Measurements from ENCODE around the gene TMEM175.
"Not testable (repeated sequence)": the region's sequence is repeated elsewhere in the genome, so short reads cannot be mapped to it uniquely, and the experiment has no call there.

The TMEM175 gene

DNA sequence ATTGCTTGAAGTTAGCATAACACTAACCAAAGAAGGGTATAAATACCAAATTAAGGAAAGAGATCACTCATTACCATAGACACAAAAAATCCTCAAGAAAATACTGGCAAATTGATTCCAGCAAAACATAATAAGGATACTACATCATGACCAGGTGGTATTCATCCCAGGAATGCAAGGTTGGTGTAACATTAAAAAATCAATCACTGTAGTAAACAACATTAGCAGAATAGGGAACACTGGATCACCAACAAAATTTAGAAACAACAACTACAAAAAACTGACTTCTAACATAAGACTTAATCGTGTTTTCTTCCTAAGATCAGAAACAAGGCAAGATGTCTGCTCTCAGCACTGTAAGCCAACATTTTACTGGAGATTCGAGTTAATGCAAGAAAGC lies 14.3 kb upstream of the TMEM175 start:
- DNase-seq (ENCODE audit: low spot score), result no peak

- not testable (repeated sequence) for DNase-seq (ENCODE audit: low spot score)
Measured at GRCh38 chr4:918591-918990, 13.7 kb upstream of the TMEM175 start.

DNA sequence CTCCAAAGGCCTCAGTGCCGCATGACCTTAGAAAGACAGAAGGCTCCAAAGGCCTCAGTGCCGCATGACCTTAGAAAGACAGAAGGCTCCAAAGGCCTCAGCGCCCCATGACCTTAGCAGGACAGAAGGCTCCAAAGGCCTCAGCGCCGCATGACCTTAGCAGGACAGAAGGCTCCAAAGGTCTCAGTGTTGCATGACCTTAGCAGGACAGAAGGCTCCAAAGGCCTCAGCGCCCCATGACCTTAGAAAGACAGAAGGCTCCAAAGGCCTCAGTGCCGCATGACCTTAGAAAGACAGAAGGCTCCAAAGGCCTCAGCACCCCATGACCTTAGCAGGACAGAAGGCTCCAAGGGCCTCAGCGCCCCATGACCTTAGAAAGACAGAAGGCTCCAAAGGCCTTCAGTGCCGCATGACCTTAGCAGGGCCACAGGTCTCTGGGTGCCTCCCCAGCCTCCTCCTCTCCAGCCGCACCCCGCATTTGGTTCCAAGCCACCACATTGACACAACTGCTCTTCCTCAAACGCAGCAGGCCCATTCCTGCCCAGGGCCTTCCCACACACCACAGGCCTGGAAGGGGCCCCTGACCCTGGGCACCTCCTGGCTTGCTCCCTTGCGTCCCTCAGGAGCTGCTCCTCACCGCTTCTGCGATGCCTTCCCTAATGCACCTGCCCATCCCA lies 13.1 kb upstream of the TMEM175 start:
- DNase-seq (ENCODE audit: low spot score), result not testable (repeated sequence)

- DNase-seq (ENCODE audit: low spot score), result no peak
Measured at GRCh38 chr4:921830-922331, 10.4 kb upstream of the TMEM175 start.

DNA sequence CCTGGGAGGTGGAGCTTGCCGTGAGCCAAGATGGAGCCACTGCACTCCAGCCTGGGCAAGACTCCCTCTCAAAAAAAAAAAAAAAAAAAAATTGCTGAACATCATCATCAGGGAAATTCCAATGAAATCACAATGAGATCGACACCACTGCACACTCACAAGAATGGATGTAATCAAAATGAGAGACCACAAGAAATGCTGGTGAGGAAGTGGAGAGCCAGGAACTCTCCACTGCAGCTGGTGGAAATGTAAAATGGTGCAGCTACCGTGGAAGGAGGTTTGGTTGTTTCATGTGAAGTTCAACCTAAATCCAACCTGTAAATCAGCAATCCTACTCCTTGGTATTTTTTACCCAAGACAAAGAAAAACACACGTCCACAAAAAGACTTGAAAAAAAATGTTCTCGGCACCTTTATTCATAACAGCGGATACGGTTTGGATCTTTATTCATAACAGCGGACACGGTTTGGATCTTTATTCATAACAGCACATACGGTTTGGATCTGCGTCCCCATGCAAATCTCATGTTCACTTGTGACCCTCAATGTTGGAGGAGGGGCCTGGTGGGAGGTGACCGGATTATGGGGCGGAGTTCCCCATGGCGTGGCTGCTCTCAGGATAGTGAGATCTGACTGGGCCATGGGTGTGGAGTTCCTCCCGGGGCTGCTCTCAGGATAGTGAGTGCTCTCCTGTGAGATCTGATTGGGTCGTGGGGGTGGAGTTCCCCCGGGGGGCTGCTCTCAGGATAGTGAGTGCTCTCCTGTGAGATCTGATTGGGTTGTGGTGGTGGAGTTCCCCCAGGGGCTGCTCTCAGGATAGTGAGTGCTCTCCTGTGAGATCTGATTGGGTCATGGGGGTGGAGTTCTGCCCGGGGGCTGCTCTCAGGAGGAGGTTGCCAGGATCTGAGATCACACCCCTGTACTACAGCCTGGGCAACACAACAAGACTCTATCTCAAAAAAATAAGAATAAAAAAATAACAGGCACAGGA lies 7.9 kb upstream of the TMEM175 start:
- peak; percentile 78 for DNase-seq (ENCODE audit: low spot score)

- DNase-seq (ENCODE audit: low spot score), result no peak
Measured at GRCh38 chr4:925171-925570, 7.1 kb upstream of the TMEM175 start.

DNA sequence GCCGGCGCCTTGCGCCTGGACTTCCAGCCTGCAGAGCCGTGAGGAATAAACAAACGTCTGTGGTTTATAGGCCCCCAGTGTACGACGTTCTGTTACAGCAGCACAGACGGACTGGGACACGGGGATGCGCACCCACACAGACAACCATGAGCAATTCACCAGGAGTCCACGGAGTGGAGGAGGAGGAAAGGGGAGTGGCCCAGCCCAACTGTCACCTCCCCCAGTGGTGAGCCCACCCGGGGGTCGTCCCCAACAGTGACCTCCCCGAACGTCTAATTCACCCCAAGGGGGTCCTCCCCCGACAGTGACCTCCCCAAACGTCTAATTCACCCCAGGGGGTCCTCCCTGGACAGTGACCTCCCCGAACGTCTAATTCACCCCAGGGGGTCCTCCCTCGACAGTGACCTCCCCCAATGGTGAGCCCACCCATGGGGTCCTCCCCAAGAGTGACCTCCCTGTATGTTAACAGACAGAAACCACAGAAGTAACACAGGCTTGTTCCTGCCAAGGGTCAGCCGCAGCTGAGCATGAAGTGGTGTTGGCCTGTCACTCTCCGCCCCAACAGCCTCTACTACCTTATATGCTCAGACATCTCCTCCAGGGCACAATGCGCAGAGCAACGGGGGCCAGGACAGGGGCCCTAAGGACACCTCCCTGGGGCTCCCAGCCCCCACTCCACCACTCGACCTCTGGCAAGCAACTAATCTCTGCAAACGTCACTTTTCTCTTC lies 6.3 kb upstream of the TMEM175 start:
- DNase-seq (ENCODE audit: low spot score), result no peak

DNA sequence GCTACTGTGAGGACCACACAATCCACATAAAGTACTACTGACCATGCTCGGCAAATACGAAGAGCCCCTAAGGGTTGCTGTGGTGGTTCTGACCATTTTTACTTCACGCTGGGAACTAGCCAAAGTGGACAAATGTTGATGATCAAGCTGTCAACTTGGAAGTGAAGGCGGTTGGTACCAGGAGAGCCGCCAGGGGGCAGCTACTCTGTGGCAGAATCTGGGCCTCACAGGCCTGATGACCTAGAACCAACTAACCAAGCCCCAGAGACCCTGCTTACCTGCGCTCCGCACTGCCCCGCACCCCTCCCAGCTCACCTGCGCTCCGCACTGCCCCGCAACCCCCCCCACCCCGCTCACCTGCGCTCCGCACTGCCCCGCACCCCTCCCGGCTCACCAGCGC lies 5.7 kb upstream of the TMEM175 start:
- no peak for DNase-seq (ENCODE audit: low spot score)

DNA sequence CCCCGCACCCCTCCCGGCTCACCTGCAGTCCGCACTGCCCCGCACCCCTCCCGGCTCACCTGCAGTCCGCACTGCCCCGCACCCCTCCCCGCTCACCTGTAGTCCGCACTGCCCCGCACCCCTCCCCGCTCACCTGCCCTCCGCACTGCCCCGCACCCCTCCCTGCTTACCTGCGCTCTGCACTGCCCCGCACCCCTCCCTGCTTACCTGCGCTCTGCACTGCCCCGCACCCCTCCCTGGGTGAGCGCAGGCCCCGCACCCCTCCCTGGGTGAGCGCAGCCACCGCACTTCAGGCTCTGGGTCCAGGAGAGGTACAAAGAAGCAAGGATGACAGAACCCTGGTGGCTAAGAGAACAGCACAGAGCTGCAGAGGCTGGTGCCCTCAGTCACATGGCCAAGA lies 4.7 kb upstream of the TMEM175 start:
- DNase-seq (ENCODE audit: low spot score), result not testable (repeated sequence)

- DNase-seq (ENCODE audit: low spot score), result no peak
Measured at GRCh38 chr4:929096-929765, 3.0 kb upstream of the TMEM175 start.

- DNase-seq (ENCODE audit: low spot score), result peak; percentile 6
Measured at GRCh38 chr4:930028-930551, 2.2 kb upstream of the TMEM175 start.

GRCh38 chr4:930827-931193 lies 1.4 kb upstream of the TMEM175 start:
- no peak for DNase-seq (ENCODE audit: low spot score)

GRCh38 chr4:931194-931959 lies 883 bp upstream of the TMEM175 start:
- peak; percentile 70 for DNase-seq (ENCODE audit: low spot score)

DNA sequence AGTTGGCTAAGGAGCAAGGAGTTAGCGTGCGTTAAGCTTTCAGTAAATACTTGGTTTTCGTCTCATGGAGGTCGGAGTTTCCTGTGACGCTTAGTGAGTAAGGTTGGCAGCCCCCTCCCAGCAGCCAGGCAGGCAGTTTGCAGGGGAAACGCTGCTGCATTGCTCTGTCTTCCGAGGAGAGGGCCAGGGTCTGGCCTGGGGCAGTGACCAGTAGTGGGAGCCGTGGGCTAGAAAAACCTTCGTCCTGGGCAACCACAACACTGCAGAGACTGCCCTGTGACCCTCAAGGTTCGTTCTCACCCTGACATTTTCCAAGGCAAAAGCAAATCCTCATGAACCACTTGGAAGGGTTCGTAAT lies 432 bp downstream of the TMEM175 start:
- DNase-seq (ENCODE audit: low spot score), result no peak

- DNase-seq (ENCODE audit: low spot score), result not testable (repeated sequence)
Measured at GRCh38 chr4:939508-939907, 7.2 kb downstream of the TMEM175 start.

GRCh38 chr4:945274-946102 lies 13.2 kb downstream of the TMEM175 start:
- no peak for DNase-seq (ENCODE audit: low spot score)

GRCh38 chr4:946103-946450 lies 13.8 kb downstream of the TMEM175 start:
- no peak for DNase-seq (ENCODE audit: low spot score)

DNA sequence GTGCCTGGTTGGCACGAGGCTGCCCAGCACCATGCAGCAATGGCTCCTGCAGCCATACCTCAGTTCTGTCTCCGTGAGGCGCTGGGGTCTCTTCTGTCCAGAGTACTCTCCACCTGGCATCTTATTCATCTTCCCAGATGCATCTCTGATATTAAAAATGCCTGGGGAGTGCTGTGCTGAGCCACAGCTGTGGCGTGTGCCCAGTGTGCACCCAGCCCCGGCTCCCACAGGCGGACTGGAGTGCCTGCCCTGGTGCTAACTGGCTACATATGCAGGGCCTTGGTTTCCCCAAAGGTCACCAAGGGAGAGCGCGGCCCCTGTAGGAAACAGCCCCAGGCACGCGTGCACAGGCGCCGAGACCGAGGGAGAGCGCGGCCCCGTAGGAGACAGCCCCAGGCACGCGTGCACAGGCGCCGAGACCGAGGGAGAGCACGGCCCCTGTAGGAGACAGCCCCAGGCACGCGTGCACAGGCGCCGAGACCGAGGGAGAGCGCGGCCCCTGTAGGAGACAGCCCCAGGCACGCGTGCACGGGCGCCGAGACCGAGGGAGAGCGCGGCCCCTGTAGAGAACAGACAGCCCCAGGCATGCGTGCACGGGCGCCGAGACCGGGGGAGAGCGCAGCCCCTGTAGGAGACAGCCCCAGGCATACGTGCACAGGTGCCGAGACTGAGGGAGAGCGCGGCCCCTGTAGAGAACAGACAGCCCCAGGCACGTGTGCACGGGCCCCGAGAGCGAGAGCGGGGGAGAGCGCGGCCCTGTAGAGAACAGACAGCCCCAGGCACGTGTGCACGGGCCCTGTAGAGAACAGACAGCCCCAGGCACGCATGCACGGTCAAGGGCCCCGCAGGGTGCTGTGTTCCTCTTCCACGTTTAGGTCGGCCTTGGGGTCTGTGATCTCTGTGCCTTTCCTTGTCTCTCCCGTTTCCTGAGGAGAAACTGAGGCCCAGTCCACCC lies 14.5 kb downstream of the TMEM175 start:
- DNase-seq (ENCODE audit: low spot score), result no peak

DNA sequence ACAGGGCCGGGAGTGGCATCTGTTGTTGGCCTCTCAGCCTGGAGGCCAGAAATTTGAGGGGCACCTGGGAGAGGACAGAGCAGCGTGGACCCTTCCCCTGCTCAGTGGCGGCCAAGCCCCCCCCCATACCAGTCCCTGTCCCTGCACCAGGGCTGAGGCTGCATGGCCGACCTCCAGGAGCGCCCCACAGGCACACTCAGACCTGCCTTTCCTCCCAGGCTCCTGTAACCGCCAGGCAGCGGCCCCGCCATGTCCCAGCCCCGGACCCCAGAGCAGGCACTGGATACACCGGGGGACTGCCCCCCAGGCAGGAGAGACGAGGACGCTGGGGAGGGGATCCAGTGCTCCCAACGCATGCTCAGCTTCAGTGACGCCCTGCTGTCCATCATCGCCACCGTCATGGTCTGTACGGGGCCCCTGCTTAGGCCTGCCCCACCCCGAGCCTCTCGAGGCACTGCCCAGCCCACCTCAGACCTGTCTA lies 15.3 kb downstream of the TMEM175 start:
- DNase-seq (ENCODE audit: low spot score), result no peak

Data from kidney tubule cell (primary cell).